ENCODE data around the gene SWSAP1. TPM values are rescaled to one million over a fixed set of nuclear protein-coding genes. Genes with fewer than 3 reads are reported as not detected.

SWSAP1 gene
- total and polyA plus RNA-seq, 9 of the 15 experiments (the other 6 are each of a cell fraction or from before 2014, with no cell fraction given) = 0.18 to 2.8 (median 1.7) TPM

DNA sequence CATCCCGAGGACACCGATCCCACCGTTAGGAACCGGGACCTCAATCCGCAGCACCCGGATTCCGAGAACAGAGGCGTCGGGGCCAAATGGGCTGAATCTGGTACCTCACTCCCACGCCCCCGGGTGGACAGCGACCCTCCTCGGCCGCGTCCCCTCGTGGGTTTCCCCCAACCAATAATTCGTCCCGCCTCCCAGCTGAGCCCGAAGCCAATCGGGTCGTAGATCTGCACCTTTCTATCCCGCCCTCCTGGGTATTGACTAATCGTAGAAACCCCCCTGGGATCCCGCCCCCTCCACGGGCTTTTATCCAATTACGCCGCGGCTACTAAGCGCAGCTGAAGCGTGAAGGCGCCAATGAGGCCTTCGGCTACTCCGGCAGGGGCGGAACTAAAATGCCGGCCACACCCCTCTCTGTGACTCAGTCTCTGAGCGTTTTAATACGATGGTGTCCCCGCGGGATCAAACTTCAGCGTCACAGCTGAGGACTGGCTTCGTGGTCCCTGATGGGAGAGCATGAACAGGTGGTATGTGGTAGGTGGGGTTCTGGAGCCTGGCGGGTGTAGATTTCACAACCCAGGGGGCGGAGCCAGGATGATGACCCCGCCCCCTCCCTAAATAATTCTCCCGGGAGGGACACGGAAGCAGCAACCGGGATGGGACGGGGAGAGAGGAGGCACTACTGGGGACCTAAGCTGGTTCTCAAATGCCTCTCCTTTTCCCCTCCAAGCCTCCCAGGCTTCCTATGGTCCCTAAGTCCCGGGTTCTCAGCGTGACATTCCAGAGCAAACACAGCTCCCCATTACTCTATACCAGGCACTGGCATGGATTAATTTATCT is 28.1 kb upstream of the SWSAP1 start, which contains the start of the genes CCDC159 and TMEM205 (continued):
- TF ChIP-seq, protein P1, sequence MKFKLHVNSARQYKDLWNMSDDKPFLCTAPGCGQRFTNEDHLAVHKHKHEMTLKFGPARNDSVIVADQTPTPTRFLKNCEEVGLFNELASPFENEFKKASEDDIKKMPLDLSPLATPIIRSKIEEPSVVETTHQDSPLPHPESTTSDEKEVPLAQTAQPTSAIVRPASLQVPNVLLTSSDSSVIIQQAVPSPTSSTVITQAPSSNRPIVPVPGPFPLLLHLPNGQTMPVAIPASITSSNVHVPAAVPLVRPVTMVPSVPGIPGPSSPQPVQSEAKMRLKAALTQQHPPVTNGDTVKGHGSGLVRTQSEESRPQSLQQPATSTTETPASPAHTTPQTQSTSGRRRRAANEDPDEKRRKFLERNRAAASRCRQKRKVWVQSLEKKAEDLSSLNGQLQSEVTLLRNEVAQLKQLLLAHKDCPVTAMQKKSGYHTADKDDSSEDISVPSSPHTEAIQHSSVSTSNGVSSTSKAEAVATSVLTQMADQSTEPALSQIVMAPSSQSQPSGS (CRISPR knock-in tag; IDR thresholded peaks at IDR 0.05) = no peak
- TF ChIP-seq, protein P2, sequence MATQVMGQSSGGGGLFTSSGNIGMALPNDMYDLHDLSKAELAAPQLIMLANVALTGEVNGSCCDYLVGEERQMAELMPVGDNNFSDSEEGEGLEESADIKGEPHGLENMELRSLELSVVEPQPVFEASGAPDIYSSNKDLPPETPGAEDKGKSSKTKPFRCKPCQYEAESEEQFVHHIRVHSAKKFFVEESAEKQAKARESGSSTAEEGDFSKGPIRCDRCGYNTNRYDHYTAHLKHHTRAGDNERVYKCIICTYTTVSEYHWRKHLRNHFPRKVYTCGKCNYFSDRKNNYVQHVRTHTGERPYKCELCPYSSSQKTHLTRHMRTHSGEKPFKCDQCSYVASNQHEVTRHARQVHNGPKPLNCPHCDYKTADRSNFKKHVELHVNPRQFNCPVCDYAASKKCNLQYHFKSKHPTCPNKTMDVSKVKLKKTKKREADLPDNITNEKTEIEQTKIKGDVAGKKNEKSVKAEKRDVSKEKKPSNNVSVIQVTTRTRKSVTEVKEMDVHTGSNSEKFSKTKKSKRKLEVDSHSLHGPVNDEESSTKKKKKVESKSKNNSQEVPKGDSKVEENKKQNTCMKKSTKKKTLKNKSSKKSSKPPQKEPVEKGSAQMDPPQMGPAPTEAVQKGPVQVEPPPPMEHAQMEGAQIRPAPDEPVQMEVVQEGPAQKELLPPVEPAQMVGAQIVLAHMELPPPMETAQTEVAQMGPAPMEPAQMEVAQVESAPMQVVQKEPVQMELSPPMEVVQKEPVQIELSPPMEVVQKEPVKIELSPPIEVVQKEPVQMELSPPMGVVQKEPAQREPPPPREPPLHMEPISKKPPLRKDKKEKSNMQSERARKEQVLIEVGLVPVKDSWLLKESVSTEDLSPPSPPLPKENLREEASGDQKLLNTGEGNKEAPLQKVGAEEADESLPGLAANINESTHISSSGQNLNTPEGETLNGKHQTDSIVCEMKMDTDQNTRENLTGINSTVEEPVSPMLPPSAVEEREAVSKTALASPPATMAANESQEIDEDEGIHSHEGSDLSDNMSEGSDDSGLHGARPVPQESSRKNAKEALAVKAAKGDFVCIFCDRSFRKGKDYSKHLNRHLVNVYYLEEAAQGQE (IDR thresholded peaks at IDR 0.05; ENCODE audit: borderline replicate concordance) = peak; percentile 38; the same call in 1 of the 2 replicates
- TF ChIP-seq, protein P2 (CRISPR knock-in tag; IDR thresholded peaks at IDR 0.05; ENCODE audit: low read depth) = no peak
- TF ChIP-seq ZC3H4 (CRISPR knock-in tag; IDR thresholded peaks at IDR 0.05; ENCODE audit: borderline replicate concordance) (no peak), ZNF57 (CRISPR knock-in tag; IDR thresholded peaks at IDR 0.05) (no peak), TARDBP (IDR thresholded peaks at IDR 0.05) (no peak), MTA1 (IDR thresholded peaks at IDR 0.05; ENCODE audit: borderline replicate concordance) (no peak; the same call in 1 of the 2 replicates), ZNF12 (CRISPR knock-in tag; IDR thresholded peaks at IDR 0.05) (no peak), HNRNPH1 (optimal IDR thresholded peaks at IDR 0.05; ENCODE audit: low read depth, low read length) (no peak), ZKSCAN3 (CRISPR knock-in tag; IDR thresholded peaks at IDR 0.05) (no peak)
- TF ChIP-seq, protein P3, sequence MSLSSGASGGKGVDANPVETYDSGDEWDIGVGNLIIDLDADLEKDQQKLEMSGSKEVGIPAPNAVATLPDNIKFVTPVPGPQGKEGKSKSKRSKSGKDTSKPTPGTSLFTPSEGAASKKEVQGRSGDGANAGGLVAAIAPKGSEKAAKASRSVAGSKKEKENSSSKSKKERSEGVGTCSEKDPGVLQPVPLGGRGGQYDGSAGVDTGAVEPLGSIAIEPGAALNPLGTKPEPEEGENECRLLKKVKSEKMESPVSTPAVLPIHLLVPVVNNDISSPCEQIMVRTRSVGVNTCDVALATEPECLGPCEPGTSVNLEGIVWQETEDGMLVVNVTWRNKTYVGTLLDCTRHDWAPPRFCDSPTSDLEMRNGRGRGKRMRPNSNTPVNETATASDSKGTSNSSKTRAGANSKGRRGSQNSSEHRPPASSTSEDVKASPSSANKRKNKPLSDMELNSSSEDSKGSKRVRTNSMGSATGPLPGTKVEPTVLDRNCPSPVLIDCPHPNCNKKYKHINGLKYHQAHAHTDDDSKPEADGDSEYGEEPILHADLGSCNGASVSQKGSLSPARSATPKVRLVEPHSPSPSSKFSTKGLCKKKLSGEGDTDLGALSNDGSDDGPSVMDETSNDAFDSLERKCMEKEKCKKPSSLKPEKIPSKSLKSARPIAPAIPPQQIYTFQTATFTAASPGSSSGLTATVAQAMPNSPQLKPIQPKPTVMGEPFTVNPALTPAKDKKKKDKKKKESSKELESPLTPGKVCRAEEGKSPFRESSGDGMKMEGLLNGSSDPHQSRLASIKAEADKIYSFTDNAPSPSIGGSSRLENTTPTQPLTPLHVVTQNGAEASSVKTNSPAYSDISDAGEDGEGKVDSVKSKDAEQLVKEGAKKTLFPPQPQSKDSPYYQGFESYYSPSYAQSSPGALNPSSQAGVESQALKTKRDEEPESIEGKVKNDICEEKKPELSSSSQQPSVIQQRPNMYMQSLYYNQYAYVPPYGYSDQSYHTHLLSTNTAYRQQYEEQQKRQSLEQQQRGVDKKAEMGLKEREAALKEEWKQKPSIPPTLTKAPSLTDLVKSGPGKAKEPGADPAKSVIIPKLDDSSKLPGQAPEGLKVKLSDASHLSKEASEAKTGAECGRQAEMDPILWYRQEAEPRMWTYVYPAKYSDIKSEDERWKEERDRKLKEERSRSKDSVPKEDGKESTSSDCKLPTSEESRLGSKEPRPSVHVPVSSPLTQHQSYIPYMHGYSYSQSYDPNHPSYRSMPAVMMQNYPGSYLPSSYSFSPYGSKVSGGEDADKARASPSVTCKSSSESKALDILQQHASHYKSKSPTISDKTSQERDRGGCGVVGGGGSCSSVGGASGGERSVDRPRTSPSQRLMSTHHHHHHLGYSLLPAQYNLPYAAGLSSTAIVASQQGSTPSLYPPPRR (CRISPR knock-in tag; IDR thresholded peaks at IDR 0.05; ENCODE audit: borderline replicate concordance) = no peak
- TF ChIP-seq, protein P4, sequence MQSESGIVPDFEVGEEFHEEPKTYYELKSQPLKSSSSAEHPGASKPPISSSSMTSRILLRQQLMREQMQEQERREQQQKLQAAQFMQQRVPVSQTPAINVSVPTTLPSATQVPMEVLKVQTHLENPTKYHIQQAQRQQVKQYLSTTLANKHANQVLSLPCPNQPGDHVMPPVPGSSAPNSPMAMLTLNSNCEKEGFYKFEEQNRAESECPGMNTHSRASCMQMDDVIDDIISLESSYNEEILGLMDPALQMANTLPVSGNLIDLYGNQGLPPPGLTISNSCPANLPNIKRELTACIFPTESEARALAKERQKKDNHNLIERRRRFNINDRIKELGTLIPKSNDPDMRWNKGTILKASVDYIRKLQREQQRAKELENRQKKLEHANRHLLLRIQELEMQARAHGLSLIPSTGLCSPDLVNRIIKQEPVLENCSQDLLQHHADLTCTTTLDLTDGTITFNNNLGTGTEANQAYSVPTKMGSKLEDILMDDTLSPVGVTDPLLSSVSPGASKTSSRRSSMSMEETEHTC (IDR thresholded peaks at IDR 0.05) = no peak
